Measurements from ENCODE around the gene CPA5.

GRCh38 chr7:130361681-130362080 is 17.1 kb downstream of the CPA5 start:
- no peak for TF ChIP-seq MAX (IDR thresholded peaks at IDR 0.05)
- no peak for TF ChIP-seq CTCF (IDR thresholded peaks at IDR 0.05; ENCODE audit: control extremely low read depth in 1 of 3, insufficient read depth in 1 of 3, low read depth in 1 of 3, low read length in 3 of 3)
- TF ChIP-seq CHD7 (IDR thresholded peaks at IDR 0.05; ENCODE audit: insufficient replicate concordance, low read length), result no peak
- no peak for TF ChIP-seq MAFK (IDR thresholded peaks at IDR 0.05; ENCODE audit: low read depth, low read length)
- no peak for TF ChIP-seq KDM1A (IDR thresholded peaks at IDR 0.05; ENCODE audit: borderline replicate concordance, low read length)
- TF ChIP-seq POLR2AphosphoS5 (IDR thresholded peaks at IDR 0.05; ENCODE audit: low read depth, low read length), result no peak
- no peak for TF ChIP-seq CREB1 (IDR thresholded peaks at IDR 0.05)
- no peak for TF ChIP-seq USF2 (IDR thresholded peaks at IDR 0.05; ENCODE audit: low read length)
- no peak for TF ChIP-seq TBP (IDR thresholded peaks at IDR 0.05; ENCODE audit: low read depth, low read length)
- no peak for TF ChIP-seq SIX5 (IDR thresholded peaks at IDR 0.05; ENCODE audit: low read depth, low read length)
- no peak for TF ChIP-seq JUND (IDR thresholded peaks at IDR 0.05; ENCODE audit: low read length)

All from H1 (cell line).